WI38 (cell line): Measurements from ENCODE around the gene MACROD2.

Experiments used
- H3K4me3 ChIP-seq: 2 replicates; pipeline ENCODE4 v1.5.1; 2011; ENCODE audit warnings: low read depth, mild to moderate bottlenecking, control low read depth, low read length
- CTCF ChIP-seq: IDR thresholded peaks from 2 replicates; pipeline ENCODE4 v1.5.1; 2012; ENCODE audit warnings: low read depth, mild to moderate bottlenecking, control low read depth, low read length

MACROD2 gene

GRCh38 chr20:15814911-15815310 is 1819.6 kb downstream of the MACROD2 start:
- no peak overlapping the region for H3K4me3 ChIP-seq
- TF ChIP-seq CTCF, result no peak

DNA sequence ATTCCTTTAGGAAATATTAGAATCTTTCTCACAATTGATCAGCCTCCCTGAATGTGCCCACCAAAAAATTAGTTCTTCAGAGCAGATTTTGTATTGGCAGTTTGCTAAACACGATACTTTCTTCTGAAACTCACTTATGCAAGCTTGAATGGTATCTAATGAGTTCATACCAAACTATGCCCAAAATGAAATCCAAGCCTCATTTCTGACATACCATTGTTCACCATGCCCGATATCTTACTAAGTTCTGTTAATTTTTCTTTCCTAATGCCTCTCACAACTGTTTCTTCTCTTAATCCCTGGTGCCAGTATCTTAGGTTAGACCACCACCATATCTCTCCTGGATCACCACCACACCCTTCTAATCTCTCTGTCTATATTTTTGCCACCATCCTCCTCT is 1822.0 kb downstream of the MACROD2 start:
- H3K4me3 ChIP-seq, result no peak overlapping the region
- TF ChIP-seq CTCF, result no peak

- TF ChIP-seq CTCF, result no peak
- no peak overlapping the region for H3K4me3 ChIP-seq
Observed at GRCh38 chr20:15818651-15819071, 1823.3 kb downstream of the MACROD2 start.

- no peak overlapping the region for H3K4me3 ChIP-seq
- TF ChIP-seq CTCF, result no peak
Observed at GRCh38 chr20:15823718-15824117, 1828.4 kb downstream of the MACROD2 start.

- TF ChIP-seq CTCF, result no peak
Observed at GRCh38 chr20:15827628-15828027, 1832.3 kb downstream of the MACROD2 start.

GRCh38 chr20:15831201-15831600 is 1835.9 kb downstream of the MACROD2 start:
- no peak for TF ChIP-seq CTCF
- H3K4me3 ChIP-seq, result no peak overlapping the region

More at GRCh38 chr20:15827628-15828027, 1832.3 kb downstream of the MACROD2 start:
- H3K4me3 ChIP-seq, result no peak overlapping the region

DNA sequence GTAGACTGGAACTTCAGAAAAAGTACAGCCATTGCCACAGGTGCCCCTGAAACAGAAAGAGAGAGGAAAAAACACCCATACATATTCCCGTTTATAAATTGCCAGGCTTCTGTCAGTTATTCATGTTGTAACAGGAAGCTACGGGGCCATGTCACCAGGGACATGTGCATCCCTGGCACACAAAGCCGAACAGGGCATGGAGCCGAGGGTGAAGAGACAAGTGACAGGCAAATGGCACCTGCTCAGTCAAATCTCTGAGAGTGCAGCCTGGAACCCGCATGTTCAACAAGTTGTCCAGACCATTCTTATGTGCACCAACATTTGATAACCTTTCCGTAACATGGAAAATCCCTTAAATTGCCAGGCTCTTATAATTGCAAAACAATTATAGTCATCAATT is 1837.2 kb downstream of the MACROD2 start:
- TF ChIP-seq CTCF, result no peak

More for the DNA sequence above, 1837.2 kb downstream of the MACROD2 start:
- no peak overlapping the region for H3K4me3 ChIP-seq
